GM12878 (cell line): ENCODE data around the gene KLHL25. TPM values are rescaled to one million over a fixed set of nuclear protein-coding genes. Genes with fewer than 3 reads are reported as not detected.

Experiments used
- BCL11A ChIP-seq: IDR thresholded peaks from 2 replicates; pipeline ENCODE4 v1.6.1; 2011; ENCODE audit warnings: low read depth, low read length
- KDM1A ChIP-seq: fragments of 200-600 bp; sonication (generic); IDR thresholded peaks from 2 replicates; pipeline ENCODE4 v1.6.1; 2016; ENCODE audit warnings: borderline replicate concordance
- MTA3 ChIP-seq: IDR thresholded peaks from 2 replicates; pipeline ENCODE4 v1.6.1; 2012; ENCODE audit warnings: low read length, inconsistent platforms, borderline replicate concordance
- PML ChIP-seq: IDR thresholded peaks from 2 replicates; pipeline ENCODE4 v1.6.1; 2012; ENCODE audit warnings: low read length, inconsistent platforms
- SP1 ChIP-seq: IDR thresholded peaks from one replicate; pipeline ENCODE4 v1.6.1; 2011; ENCODE audit warnings: low read depth, low read length
- ZBTB33 ChIP-seq: fragments of 450-650 bp; IDR thresholded peaks from 2 replicates; pipeline ENCODE4 v1.6.1; 2017; ENCODE audit warnings: mild to moderate bottlenecking
- ZBTB40 ChIP-seq: fragments of 450-650 bp; IDR thresholded peaks from 2 replicates; pipeline ENCODE4 v1.6.1; 2016; ENCODE audit warnings: mild to moderate bottlenecking, moderate library complexity, borderline replicate concordance
- ZNF24 ChIP-seq: fragments of 450-650 bp; IDR thresholded peaks from 2 replicates; pipeline ENCODE4 v1.6.1; 2017; ENCODE audit warnings: antibody characterized with exemption, mild to moderate bottlenecking
- ZSCAN29 ChIP-seq: fragments of 450-650 bp; IDR thresholded peaks from 2 replicates; pipeline ENCODE4 v1.6.1; 2017; ENCODE audit warnings: mild to moderate bottlenecking, moderate library complexity
- polyA plus RNA-seq, 11 experiments: library from polyadenylated mRNA; depleted of rRNA in 4 of 11; unstranded in 6 of 11; stranded (reverse) in 5 of 11; fragments of >200 nt; fragmentation: Nextera tagmentation in 4 of 11; fragmentation: Illumina TruSeq in 1 of 11; extraction: Ambion mirVana in 4 of 11; extraction: Trizol in 1 of 11; gene quantifications; 1 replicate in 1 of 11; 2 replicates in 10 of 11; pipeline versions ENCODE4 v1.2.1 to v1.2.3, GENCODE V29; 2011 to 2016; ENCODE audit warnings: inconsistent platforms in 2 of 11, missing spikeins in 2 of 11, low read depth in 1 of 11
- total RNA-seq, 4 experiments: library from RNA; depleted of rRNA in 3 of 4; stranded (reverse); fragments of >200 nt in 3 of 4; fragmentation: Illumina TruSeq in 1 of 4; extraction: Trizol in 1 of 4; gene quantifications; 2 replicates each; pipeline versions ENCODE4 v1.2.1 to v1.2.3, GENCODE V29; 2013 to 2021
- TF ChIP-seq, protein P1 (sequence below): fragments of 450-650 bp; formaldehyde crosslinking; IDR thresholded peaks from 2 replicates; pipeline ENCODE4 v1.4.0; 2020; ENCODE audit warnings: mild to moderate bottlenecking, moderate library complexity
- TF ChIP-seq, protein P2 (sequence below): fragments of 150-350 bp; IDR thresholded peaks from 2 replicates; pipeline ENCODE4 v1.6.1; 2016; ENCODE audit warnings: low read depth, low read length

The KLHL25 gene
- total and polyA plus RNA-seq, 10 of the 15 experiments (the other 5 are each of a cell fraction or from before 2014, with no cell fraction given), result 0.04 to 3.0 (median 2.1) TPM; not detected in 1

DNA sequence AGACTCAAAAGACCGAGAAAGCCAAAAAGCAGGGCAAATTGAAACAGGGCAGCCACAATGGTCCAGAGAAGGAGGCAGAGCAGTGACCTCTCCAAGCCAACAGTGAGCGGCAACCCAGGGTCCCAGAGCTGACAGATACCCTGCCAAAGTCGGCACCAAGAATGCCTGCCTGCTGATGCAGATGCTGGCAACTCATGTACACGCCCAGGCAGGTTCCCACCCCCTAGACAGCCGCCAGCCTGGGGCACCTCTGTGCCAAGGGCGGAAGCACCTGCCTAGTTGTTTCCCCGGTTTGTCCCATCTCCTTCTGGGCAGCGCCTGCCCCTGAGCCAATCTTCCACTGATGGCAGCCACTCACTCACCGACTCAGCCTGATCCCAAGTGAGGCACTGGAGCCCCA, 22.1 kb downstream of the KLHL25 start (continued):
- TF ChIP-seq ZBTB40, result no peak
- TF ChIP-seq PML, result no peak
- no peak for TF ChIP-seq ZBTB33
- TF ChIP-seq ZSCAN29, result no peak
- TF ChIP-seq MTA3, result no peak
- TF ChIP-seq, protein P1, sequence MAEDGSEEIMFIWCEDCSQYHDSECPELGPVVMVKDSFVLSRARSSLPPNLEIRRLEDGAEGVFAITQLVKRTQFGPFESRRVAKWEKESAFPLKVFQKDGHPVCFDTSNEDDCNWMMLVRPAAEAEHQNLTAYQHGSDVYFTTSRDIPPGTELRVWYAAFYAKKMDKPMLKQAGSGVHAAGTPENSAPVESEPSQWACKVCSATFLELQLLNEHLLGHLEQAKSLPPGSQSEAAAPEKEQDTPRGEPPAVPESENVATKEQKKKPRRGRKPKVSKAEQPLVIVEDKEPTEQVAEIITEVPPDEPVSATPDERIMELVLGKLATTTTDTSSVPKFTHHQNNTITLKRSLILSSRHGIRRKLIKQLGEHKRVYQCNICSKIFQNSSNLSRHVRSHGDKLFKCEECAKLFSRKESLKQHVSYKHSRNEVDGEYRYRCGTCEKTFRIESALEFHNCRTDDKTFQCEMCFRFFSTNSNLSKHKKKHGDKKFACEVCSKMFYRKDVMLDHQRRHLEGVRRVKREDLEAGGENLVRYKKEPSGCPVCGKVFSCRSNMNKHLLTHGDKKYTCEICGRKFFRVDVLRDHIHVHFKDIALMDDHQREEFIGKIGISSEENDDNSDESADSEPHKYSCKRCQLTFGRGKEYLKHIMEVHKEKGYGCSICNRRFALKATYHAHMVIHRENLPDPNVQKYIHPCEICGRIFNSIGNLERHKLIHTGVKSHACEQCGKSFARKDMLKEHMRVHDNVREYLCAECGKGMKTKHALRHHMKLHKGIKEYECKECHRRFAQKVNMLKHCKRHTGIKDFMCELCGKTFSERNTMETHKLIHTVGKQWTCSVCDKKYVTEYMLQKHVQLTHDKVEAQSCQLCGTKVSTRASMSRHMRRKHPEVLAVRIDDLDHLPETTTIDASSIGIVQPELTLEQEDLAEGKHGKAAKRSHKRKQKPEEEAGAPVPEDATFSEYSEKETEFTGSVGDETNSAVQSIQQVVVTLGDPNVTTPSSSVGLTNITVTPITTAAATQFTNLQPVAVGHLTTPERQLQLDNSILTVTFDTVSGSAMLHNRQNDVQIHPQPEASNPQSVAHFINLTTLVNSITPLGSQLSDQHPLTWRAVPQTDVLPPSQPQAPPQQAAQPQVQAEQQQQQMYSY (CRISPR knock-in tag), result no peak
- no peak for TF ChIP-seq KDM1A
- no peak for TF ChIP-seq SP1
- no peak for TF ChIP-seq ZNF24
- no peak for TF ChIP-seq BCL11A
- TF ChIP-seq, protein P2, sequence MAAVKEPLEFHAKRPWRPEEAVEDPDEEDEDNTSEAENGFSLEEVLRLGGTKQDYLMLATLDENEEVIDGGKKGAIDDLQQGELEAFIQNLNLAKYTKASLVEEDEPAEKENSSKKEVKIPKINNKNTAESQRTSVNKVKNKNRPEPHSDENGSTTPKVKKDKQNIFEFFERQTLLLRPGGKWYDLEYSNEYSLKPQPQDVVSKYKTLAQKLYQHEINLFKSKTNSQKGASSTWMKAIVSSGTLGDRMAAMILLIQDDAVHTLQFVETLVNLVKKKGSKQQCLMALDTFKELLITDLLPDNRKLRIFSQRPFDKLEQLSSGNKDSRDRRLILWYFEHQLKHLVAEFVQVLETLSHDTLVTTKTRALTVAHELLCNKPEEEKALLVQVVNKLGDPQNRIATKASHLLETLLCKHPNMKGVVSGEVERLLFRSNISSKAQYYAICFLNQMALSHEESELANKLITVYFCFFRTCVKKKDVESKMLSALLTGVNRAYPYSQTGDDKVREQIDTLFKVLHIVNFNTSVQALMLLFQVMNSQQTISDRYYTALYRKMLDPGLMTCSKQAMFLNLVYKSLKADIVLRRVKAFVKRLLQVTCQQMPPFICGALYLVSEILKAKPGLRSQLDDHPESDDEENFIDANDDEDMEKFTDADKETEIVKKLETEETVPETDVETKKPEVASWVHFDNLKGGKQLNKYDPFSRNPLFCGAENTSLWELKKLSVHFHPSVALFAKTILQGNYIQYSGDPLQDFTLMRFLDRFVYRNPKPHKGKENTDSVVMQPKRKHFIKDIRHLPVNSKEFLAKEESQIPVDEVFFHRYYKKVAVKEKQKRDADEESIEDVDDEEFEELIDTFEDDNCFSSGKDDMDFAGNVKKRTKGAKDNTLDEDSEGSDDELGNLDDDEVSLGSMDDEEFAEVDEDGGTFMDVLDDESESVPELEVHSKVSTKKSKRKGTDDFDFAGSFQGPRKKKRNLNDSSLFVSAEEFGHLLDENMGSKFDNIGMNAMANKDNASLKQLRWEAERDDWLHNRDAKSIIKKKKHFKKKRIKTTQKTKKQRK, result no peak
